Fibroblast of pulmonary artery (primary cell): Measurements from ENCODE around the gene PAQR8.
"Not testable (repeated sequence)": the region's sequence is repeated elsewhere in the genome, so short reads cannot be mapped to it uniquely, and the experiment has no call there.

Experiments used
- DNase-seq: peaks from one replicate; pipeline ENCODE4 v3.0.0-alpha.2; 2010; ENCODE audit warnings: low read depth
- H3K4me3 ChIP-seq: replicated peaks from 2 replicates; pipeline ENCODE4 v1.5.1; 2011; ENCODE audit warnings: low read depth, mild to moderate bottlenecking, control low read depth, low read length, moderate library complexity
- TF ChIP-seq, protein P1 (sequence below): IDR thresholded peaks from 2 replicates; pipeline ENCODE4 v1.5.1; 2011; ENCODE audit warnings: mild to moderate bottlenecking, control low read depth, low read length, inconsistent platforms; ENCODE audit errors: missing control alignments

PAQR8 gene

DNA sequence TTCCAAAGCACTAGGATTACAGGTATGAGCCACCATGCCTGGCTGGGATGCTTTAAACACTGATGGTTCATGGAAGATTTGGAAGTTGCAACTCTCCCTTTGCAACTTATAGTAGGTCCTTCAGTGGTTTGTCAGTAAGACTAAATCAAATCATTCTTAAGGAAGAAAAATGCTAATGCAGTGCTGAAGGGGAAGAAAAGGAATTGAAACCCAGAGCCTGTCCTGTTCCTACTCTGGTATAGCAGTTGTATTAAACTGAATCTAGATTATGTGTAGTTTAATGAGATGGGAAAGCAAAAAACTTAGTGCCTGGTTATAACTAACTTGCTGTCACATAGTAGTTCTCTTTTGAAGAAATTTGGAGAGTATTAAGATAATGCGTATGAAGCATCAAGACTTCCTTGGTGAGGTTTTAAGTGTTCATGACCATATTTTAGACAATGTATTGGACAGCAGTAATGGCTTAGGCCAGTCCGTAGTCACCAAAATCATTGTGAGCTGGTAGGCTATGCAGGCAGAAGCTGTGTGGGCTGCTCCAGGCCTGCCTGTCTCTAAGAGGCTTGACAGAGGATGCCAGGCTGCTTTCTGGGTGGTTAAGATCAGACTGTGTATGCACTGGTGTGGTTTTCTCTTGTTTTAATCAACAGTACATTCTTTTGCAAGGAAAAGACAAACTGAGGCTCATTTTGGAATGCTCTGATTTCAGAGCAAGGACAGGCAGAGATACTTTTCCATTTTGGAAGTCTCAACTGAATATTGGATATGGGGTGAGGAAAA, 14.0 kb downstream of the PAQR8 start:
- no peak for DNase-seq
- TF ChIP-seq, protein P1, sequence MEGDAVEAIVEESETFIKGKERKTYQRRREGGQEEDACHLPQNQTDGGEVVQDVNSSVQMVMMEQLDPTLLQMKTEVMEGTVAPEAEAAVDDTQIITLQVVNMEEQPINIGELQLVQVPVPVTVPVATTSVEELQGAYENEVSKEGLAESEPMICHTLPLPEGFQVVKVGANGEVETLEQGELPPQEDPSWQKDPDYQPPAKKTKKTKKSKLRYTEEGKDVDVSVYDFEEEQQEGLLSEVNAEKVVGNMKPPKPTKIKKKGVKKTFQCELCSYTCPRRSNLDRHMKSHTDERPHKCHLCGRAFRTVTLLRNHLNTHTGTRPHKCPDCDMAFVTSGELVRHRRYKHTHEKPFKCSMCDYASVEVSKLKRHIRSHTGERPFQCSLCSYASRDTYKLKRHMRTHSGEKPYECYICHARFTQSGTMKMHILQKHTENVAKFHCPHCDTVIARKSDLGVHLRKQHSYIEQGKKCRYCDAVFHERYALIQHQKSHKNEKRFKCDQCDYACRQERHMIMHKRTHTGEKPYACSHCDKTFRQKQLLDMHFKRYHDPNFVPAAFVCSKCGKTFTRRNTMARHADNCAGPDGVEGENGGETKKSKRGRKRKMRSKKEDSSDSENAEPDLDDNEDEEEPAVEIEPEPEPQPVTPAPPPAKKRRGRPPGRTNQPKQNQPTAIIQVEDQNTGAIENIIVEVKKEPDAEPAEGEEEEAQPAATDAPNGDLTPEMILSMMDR = no peak
- H3K4me3 ChIP-seq = no peak overlapping the region

DNA sequence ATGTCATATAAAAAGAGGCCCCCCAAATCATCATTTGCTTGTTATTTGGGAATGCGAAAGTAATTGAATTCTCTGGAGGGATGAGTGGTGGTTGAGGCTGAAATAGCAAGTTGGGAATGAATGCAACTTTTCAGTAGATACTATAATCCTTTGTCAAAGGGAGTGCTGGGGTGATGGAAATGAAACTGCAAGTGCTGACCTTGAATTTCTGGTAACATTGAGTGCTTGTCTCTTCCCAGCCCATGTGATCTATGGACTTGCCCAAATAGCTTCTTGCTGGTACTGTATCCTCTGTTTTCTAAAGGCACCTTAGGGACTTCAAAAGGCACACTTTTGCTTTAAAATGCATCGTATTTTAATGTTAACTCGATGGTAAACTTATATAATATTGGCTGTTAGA, 14.8 kb downstream of the PAQR8 start:
- TF ChIP-seq, protein P1 = no peak
- H3K4me3 ChIP-seq = no peak overlapping the region
- no peak for DNase-seq

DNA sequence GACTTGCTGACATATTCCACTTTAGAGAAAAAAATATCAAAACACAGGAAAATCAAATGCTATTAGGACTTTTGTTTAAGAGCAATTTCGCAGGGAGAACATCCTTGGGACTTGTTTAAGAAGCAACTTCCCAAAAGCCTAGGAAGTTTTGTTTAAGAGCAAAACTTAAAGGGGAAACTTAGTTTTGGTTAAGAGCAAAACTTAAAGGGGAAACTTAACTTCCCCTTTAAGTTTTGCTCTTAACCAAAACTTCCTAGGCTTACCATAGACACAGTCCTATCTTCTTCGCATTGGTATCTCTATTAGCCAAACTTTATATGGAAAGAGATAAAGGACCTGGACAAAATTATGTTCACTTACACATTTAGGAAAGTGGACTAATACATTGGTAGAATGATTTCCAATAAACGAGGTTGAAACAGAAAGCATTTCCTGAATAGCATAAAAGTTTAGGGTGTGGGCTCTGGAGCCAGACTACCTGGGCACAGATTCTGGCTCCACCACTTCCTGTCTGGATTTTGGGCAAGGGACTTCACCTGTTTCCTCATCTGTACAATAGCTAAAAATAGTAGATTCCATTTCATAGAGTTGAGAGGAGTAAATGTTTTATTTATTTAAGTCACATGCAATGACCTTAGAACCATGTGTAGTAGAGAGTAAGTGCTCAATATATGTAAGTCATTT, 15.7 kb downstream of the PAQR8 start:
- TF ChIP-seq, protein P1 = no peak
- no peak for DNase-seq
- no peak overlapping the region for H3K4me3 ChIP-seq

DNA sequence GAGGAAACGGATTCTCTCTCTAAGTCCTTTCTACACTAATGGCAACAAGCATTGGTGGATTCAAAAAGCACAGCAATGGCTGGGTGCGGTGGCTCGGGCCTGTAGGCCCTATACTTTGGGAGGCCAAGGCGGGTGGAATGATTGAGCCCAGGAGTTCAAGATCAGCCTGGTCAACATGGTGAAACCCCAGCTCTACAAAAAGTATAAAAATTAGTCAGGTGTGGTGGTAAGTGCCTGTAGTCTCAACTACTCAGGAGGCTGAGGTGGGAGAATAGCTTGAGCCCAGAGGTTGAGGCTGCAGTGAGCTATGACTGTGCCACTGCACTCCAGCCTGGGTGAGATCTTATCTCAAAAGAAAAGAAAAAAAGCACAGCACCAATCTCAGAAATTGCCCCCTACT, 19.3 kb downstream of the PAQR8 start:
- TF ChIP-seq, protein P1 = no peak
- no peak overlapping the region for H3K4me3 ChIP-seq
- no peak for DNase-seq

DNA sequence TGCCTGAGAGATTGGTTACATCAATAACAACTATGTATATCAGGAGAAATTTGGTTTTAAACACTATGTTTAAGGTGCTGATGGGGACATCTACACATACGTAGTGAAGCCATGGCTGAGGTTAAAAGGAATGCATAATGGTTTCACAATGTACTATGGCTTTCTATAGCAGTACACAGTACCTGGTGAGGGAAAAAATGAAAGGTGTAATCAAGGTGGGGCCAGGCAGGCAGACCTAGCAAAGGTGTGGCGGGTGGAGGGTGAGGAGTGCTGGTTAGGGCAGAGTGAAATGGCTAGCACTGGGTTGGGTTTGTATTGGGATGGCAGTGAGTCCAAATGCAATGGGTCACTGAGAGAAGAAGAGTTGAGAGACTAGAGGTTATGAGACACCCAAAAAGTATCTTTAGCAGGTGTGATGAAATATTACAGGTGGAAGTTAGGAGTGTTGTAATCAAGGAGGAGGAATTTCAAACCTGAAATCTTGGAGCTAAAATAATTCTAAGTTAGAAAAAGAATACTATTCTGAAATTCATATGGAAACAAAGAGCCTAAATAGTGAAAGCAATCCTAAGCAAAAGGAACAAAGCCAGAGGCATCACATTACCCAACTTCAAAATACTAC, 22.3 kb downstream of the PAQR8 start:
- TF ChIP-seq, protein P1 = no peak
- DNase-seq = no peak
- no peak overlapping the region for H3K4me3 ChIP-seq

DNA sequence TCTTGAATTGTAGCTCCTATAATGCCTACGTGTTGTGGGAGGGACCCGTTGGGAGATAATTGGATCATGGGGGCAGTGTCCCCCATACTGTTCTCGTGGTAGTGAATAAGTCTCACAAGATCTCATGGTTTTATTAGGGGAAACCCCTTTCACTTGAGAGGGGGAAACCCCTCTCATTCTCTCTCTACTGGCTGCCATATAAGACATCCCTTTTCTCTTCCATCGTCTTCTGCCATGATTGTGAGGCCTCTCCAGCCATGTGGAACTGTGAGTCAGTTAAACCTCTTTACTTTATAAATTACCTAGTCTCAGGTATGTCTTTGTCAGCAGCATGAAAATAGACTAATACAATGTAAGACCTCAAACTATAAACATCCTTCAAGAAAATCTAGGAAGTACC, 23.1 kb downstream of the PAQR8 start:
- H3K4me3 ChIP-seq = no peak overlapping the region
- no peak for DNase-seq
- TF ChIP-seq, protein P1 = no peak

DNA sequence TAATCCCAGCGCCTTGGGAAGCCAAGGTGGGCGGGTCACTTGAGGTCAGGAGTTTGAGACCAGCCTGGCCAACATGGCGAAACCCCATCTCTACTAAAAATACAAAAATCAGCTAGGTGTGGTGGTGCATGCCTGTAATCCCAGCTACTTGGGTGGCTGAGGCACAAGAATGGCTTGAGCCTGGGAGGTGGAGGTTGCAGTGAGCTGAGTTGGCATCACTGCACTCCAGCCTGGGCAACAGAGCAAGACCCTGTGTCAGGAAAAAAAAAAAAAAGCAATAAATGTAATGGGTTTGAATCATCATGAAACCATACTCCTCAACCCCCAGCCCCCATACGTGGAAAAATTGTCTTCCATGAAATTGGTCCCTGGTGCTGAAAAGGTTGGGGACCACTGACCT, 26.2 kb downstream of the PAQR8 start:
- not testable (repeated sequence) for DNase-seq, H3K4me3 ChIP-seq
